Activated CD8-positive, alpha-beta T cell treated with anti-CD3 and anti-CD28 coated beads, Interleukin-2, amount 10 ng/mL, durations not matched to agents 7 days and 5 days (primary cell): ENCODE results near the gene TRAP1. TPM values are rescaled to one million over a fixed set of nuclear protein-coding genes. Genes with fewer than 3 reads are reported as not detected.

Experiments used
- ATAC-seq: fragments of 150-1000 bp; cut with Tn5 transposase; one replicate; pipeline ENCODE4 v1.10.0; 2021; ENCODE audit warnings: moderate library complexity
- CTCF ChIA-PET: fragments of 350-600 bp; sonication (Branson Sonifier 250); formaldehyde crosslinking; loops from one replicate; lab custom pipeline; 2021; ENCODE audit warnings: antibody characterized with exemption; lab: Charles Lee
- POLR2A ChIA-PET: fragments of 350-600 bp; sonication (Branson Sonifier 250); formaldehyde crosslinking; loops from one replicate; lab custom pipeline; 2021; ENCODE audit warnings: antibody characterized with exemption; lab: Charles Lee
- DNase-seq: peaks from one replicate; pipeline ENCODE4 v3.0.0-alpha.2; 2020
- H3K27ac Mint-ChIP-seq: one replicate; pipeline ENCODE4 v1.8.0; 2021; ENCODE audit warnings: mild to moderate bottlenecking, mixed read lengths
- H3K27me3 Mint-ChIP-seq: one replicate; pipeline ENCODE4 v1.8.0; 2021; ENCODE audit warnings: low read depth, mixed read lengths
- H3K36me3 Mint-ChIP-seq: one replicate; pipeline ENCODE4 v1.8.0; 2021; ENCODE audit warnings: low read depth, mixed read lengths
- H3K4me1 Mint-ChIP-seq: one replicate; pipeline ENCODE4 v1.8.0; 2021; ENCODE audit warnings: low read depth, mixed read lengths
- H3K4me3 Mint-ChIP-seq: one replicate; pipeline ENCODE4 v1.8.0; 2021; ENCODE audit warnings: mild to moderate bottlenecking, mixed read lengths
- H3K9me3 Mint-ChIP-seq: one replicate; pipeline ENCODE4 v1.8.0; 2022; ENCODE audit warnings: mixed read lengths; ENCODE audit not compliant: insufficient read depth
- total RNA-seq, 2 experiments: library from RNA; stranded (reverse); gene quantifications; one replicate each; pipeline ENCODE4 v1.2.3, GENCODE V29; 2021

The TRAP1 gene
- total RNA-seq, 2 experiments from 2014 or later = 126 to 129 TPM

DNA sequence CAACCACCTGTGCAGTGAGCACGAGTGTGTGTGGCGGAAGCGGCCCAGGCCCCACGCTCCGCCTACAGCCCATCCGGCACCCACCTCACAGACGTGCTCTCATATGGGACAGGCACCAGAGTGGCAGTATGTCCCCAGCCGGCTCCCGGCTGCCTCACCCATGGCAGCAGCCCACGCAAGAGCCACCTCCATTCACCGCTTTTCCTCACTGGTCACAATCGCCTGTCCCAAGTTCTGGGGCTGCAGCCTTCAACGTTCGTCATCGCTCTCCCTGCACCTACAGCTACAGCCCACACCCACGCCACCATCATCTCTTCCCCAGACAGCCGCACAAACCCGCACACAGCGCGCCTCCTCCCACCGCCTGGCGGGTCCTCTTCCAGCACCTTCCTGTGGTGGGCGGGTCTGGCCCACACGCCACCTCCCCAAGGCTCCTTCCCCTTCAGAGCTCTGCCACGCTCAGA is 17.5 kb upstream of the TRAP1 start:
- Mint-ChIP-seq H3K9me3 (no peaks in the 10 kb centered on the region), H3K27me3 (no peaks in the 10 kb centered on the region), H3K4me1 (no peaks in the 10 kb centered on the region), H3K4me3 (no peak overlapping the region), H3K27ac (no peak overlapping the region), H3K36me3 (peaks cover 69% of the 10 kb centered on the region)
- ChIA-PET POLR2A (no interaction called here), CTCF (no interaction called here)
- no peak for DNase-seq
- no peak for ATAC-seq

DNA sequence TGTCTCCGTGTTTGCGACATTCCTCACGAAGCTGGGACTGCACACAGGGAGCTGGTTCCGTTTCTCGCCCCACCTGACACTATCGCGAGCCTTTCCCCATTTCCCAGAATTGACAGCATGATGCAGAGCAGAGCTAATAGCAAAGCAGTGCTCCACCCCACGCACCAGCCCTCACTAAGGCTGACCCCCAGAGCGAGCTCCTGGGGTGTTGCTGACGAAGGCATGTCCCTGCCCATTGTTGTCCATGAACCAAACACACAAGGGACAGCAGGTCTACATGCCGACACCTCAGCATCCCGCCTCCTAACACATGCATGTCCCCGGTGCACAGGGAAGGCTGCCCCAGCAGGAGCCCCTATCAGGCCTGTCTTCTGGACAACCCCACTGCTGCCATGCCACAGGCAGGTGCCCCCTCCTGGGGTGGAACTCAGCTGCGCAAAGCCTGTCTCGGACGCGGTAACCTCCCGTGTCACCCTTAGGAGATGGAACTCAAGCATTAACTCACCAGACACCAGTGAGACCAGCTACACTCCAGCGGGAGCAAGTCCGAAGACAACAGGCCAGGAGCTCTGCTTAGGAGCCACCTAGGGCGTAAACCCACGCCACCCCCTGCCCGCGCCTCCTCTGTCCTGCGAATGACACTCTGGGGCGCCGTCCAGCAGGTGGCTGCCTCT is 16.9 kb upstream of the TRAP1 start:
- DNase-seq (no peak), ATAC-seq (no peak)
- Mint-ChIP-seq H3K27me3 (no peaks in the 10 kb centered on the region), H3K36me3 (peaks cover 69% of the 10 kb centered on the region), H3K27ac (no peak overlapping the region), H3K4me1 (no peaks in the 10 kb centered on the region), H3K9me3 (no peaks in the 10 kb centered on the region), H3K4me3 (no peak overlapping the region)
- ChIA-PET CTCF (no interaction called here), POLR2A (no interaction called here)

DNA sequence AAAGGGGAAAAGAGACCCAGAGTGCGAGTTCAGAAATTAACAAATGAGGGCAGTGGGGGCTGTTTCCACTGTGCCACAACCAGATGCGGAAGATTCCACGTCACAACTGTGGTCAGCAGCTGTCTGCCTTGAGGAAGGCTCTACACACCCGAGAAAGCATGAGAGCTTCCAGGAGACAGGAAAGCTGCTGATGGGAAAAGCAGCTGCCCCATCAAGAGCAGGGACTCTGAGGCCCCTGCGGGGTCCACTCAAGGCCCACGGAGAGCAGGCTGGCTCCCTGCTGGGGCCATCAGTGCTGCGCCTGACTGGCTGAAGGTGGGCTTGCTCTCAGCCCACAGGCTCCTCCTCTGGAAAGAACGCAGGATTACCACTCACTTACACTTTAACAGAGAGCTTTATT is 14.8 kb upstream of the TRAP1 start:
- ChIA-PET CTCF (interaction anchor here (1.5 kb wide), 1 partner anchor 143 kb away, joined by 3 read pairs; no protein-coding TSS in a partner anchor), POLR2A (no interaction called here)
- Mint-ChIP-seq H3K27ac (no peak overlapping the region), H3K9me3 (no peaks in the 10 kb centered on the region), H3K4me1 (no peaks in the 10 kb centered on the region), H3K4me3 (no peak overlapping the region), H3K27me3 (no peaks in the 10 kb centered on the region), H3K36me3 (peaks cover 68% of the 10 kb centered on the region)
- DNase-seq (no peak), ATAC-seq (no peak)

DNA sequence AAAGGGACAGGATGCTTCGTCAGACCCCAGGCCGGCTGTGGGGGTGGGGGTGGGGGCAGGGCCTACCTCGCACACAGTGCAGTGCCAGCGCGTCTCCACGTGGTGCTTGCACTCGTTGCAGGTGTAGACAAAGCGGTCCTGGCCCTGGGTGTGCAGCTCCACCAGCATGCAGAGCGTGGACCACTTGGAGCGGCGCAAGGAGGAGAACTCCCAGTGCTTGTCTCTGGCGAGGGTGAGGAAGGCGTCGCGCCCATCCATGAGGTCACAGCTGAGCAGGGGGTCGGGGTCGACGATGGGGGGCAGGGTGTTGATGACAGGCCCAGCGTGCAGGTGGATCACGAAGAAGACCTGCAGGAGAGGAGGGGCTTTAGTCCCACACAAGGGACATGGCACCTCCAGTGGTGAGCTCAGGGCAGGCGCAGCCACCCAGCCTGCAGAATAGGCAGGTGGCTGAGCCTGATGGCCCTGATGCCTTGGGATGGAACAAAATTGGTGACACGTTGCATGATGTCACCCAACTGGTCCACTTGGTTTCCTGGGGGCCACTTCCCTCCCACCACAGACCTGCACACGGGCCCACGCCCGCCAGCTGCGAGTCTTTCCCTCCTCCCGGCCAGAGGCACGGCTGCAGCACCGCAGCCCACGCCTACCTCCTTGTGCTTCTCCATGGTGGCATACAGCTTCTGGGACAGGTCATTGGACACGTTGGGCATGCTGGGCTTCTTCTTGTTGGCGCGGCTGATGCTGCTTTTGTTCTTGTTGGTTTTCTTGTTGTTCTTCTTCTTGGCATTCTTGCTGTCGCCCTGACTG is 14.0 kb upstream of the TRAP1 start:
- Mint-ChIP-seq H3K4me1 (no peaks in the 10 kb centered on the region), H3K4me3 (no peak overlapping the region), H3K27me3 (no peaks in the 10 kb centered on the region), H3K9me3 (no peaks in the 10 kb centered on the region), H3K36me3 (peaks cover 65% of the 10 kb centered on the region), H3K27ac (no peak overlapping the region)
- ChIA-PET POLR2A (no interaction called here), CTCF (interaction anchor here (1.5 kb wide), 1 partner anchor 144 kb away, joined by 3 read pairs; no protein-coding TSS in a partner anchor)
- ATAC-seq (no peak), DNase-seq (no peak)

DNA sequence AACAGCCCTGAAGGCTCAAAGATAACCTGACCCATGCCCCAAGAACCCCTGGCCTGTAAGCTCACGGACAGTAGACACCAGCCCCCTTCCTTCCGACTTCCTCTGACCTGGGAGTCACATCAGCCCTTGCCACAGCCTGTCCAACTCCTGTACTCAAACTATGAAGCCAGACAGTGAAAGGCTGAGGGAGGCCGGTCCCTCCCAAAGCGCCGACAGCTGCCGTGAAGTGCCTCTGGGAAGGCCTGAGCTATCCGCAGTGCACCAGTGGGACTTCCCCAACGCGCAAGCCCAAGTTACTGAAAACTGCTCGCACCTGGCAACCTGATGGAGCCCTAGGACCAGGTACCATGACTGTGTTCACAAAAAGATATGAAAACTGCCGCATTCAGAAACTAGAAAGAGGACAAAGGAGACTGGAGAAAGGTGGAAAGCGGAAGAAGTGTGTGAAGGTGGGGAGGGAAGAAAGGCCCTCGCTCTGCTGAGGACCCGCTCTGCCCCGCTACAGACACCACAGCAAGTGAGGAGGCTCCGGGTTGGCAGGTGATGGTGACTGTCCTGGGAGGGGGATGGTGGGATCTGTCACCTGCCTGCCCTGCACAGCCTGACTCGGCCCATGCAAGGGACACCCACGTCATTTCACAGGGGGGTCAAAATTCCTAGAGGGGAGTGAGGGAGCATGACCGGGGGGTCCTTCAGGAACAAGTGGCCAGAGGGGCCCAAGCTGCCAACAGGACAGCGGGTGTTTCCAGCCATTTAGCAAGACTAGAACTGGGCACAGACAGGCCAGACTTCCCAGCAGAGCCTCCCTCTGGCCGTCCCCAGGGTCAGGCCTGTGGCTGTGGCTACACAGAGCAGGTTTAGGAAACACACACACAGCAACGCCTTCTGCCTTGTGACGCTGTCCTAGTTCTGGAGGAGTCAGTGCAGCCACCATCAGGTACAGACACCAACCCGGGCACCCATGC is 13.1 kb upstream of the TRAP1 start:
- DNase-seq (no peak), ATAC-seq (no peak)
- Mint-ChIP-seq H3K36me3 (peaks cover 57% of the 10 kb centered on the region), H3K27ac (no peak overlapping the region), H3K4me3 (no peak overlapping the region), H3K4me1 (no peaks in the 10 kb centered on the region), H3K9me3 (no peaks in the 10 kb centered on the region), H3K27me3 (no peaks in the 10 kb centered on the region)
- ChIA-PET POLR2A (no interaction called here), CTCF (no interaction called here)

DNA sequence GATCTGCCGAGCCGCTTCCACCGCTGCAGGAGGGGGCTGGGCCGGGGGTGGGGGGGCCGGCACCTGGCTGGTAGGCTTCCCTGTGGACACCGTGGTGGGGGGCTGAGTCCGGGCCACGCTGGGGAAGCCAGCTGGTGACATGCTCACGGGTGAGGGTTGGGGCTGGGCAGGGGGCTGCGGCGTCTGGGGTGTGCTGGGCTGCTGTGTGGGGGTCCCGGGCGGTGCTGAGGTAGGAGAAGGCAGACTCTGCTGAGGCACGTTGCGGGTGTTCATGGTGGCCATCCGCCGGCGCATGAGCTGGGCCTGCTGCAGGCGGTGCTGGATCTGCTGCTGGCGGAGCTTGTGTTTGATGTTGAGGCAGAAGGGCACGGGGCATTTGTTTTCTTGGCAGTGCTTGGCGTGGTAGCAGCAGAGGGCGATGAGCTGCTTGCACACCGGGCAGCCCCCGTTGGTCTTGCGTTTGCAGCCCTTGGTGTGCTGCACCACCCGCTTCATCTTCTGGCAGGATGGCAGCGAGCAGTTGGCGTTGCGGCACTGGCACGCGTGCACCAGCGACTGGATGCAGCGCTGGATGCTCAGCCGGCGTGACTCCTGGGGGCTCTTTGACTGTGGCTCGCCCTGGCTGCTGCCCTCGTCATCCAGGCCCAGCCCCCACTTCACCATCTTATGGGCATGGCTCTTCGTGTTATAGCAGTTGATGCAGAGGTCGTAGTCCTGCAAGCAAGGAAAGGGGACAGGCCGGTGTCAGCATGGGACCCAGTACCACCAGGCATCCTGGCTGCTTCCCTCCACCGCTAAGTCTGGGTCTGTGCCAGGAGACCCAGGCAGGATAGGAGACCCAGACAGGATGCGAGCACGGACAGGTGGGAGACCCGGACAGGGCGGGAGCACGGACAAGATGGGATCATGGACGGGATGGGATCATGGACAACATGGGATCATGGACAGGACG is 12.1 kb upstream of the TRAP1 start:
- ATAC-seq = no peak
- ChIA-PET POLR2A (no interaction called here), CTCF (no interaction called here)
- Mint-ChIP-seq H3K27me3 (no peaks in the 10 kb centered on the region), H3K9me3 (no peaks in the 10 kb centered on the region), H3K27ac (no peak overlapping the region), H3K4me3 (no peak overlapping the region), H3K36me3 (peaks cover 49% of the 10 kb centered on the region), H3K4me1 (no peaks in the 10 kb centered on the region)
- no peak for DNase-seq

DNA sequence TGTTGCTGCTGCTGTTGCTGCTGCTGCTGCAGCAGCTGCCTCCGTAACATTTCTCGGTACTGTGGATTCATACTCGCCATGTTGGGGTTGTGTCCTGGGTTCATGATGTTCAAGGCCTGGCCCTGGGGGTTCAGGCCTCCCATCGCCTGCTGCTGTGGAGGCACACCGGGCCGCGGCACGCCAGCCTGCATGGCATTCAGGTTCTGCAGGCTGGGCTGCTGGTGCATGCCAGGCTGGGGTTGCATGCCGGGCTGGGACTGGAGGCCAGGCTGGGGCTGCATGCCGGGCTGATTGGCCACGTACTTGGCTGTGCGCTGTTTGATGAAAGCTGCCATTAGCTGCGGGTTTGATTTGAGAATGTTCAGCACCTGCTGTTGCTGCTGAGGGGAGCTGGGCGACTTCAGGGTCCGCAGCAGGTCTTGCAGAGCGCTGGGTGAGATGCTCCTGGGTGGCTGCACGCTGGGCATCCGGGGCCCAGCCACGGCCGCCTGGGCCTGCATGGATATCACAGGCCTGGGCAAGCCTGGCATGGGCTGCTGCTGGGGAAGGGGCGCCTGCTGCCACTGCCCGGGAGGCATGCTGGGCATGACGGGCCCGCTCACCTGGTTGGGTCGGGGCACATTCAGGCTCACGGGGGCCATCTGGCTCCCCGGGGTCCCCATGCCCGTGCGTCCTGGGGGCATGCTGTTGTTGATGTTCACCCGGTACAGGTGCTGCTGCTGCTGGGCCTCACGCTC is 11.3 kb upstream of the TRAP1 start:
- H3K4me1 Mint-ChIP-seq = no peaks in the 10 kb centered on the region
- H3K27ac Mint-ChIP-seq = no peak overlapping the region
- H3K4me3 Mint-ChIP-seq = no peak overlapping the region

DNA sequence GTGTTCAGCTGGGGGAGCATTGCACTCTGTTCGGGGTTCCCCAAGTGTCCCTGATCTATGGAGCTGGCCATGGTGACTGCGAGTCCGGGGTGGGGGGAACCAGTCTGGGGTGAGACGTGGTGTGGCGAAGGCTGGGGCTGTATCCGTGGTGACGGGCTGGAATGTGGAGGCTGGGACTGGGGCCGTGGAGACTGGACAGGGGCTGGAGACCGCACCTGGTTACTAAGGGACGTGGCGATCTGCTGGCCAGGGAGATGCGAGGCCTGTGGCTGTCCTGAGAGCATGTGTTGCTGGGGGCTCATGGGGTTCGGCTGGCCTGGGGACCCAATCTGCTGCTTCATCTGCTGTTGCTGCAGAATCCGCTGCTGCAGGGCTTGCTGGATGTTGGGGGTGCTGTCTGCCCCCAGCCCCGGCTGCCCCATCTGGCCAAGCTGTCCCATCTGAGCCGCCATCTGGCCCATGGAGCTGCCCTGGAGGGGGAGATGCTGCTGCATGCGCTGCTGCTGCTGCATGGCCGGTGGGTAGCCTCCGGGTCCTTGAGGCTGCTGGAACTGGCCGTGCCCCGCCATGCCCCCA is 10.6 kb upstream of the TRAP1 start:
- Mint-ChIP-seq H3K27me3 (no peaks in the 10 kb centered on the region), H3K9me3 (no peaks in the 10 kb centered on the region), H3K27ac (no peak overlapping the region), H3K4me3 (no peak overlapping the region), H3K4me1 (no peaks in the 10 kb centered on the region), H3K36me3 (peaks cover 41% of the 10 kb centered on the region)
- CTCF ChIA-PET = no interaction called here
- DNase-seq (no peak), ATAC-seq (no peak)
- POLR2A ChIA-PET = no interaction called here

More for the DNA sequence above, 11.3 kb upstream of the TRAP1 start:
- Mint-ChIP-seq H3K9me3 (no peaks in the 10 kb centered on the region), H3K36me3 (peaks cover 43% of the 10 kb centered on the region), H3K27me3 (no peaks in the 10 kb centered on the region)
- ATAC-seq (no peak), DNase-seq (no peak)
- POLR2A ChIA-PET = no interaction called here
- CTCF ChIA-PET = no interaction called here

DNA sequence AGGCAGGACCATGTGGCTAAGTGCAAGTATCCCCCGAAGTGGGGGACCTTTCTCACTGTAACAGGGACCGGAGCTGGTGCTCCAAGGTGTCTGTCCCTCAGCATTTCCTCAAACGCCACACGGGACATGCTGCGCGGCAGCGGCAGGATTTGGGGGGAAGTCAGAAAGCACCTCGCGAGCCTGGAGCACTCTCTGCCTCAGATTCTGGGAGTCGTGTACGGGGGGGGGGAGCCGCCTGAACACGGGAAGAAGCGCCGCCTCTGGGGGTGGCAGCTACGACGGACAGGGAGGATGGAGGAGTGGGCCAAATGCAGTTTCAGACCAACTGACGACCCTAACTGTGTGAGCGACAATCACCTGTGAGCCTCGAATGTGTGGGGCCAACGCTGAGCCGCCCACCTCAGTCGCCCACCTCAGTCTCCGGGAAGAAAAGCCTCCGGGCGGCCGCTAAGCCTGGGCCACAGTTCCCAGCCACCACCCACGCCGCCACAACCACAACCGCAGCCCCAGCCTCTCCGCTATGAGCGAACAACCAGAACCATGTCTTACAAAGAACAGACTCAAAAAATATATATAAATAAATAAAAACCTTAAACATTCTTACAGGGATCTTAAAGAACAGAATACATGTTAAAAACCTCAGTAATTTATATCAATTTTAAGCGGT is 8.8 kb upstream of the TRAP1 start:
- ChIA-PET CTCF (no interaction called here), POLR2A (no interaction called here)
- H3K36me3 Mint-ChIP-seq = peaks cover 29% of the 10 kb centered on the region
- no peak for DNase-seq
- no peaks in the 10 kb centered on the region for H3K9me3 Mint-ChIP-seq
- ATAC-seq = no peak
- no peak overlapping the region for H3K4me3 Mint-ChIP-seq
- H3K4me1 Mint-ChIP-seq = no peaks in the 10 kb centered on the region
- no peaks in the 10 kb centered on the region for H3K27me3 Mint-ChIP-seq
- H3K27ac Mint-ChIP-seq = no peak overlapping the region

DNA sequence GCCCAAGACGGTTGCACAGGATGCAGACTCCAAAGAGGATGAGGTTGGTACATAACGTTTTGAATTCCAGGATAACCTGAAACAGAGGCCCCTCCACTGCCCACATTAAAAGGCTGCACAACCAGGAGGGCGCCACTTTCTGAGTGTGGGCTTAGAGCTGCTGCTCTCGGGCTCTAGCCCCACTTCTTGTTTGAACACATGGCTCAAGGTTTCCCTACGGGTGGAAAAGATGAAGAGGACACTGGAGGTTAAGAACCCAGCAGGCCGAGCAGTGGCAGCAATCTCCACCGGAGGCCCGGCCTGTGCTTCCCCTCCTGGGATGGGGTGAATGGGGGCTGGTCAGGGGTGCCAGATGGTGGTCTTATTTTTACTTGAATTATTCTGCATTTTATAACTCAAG is 8.0 kb upstream of the TRAP1 start:
- H3K27ac Mint-ChIP-seq = no peak overlapping the region
- no peaks in the 10 kb centered on the region for H3K4me1 Mint-ChIP-seq
- peaks cover 24% of the 10 kb centered on the region for H3K36me3 Mint-ChIP-seq
- H3K9me3 Mint-ChIP-seq = no peaks in the 10 kb centered on the region
- ChIA-PET POLR2A (interaction anchor here (0.6 kb wide), 1 partner anchor 89 kb away, joined by 3 read pairs; no protein-coding TSS in a partner anchor), CTCF (no interaction called here)
- DNase-seq (no peak), ATAC-seq (no peak)
- no peaks in the 10 kb centered on the region for H3K27me3 Mint-ChIP-seq
- no peak overlapping the region for H3K4me3 Mint-ChIP-seq
